Femur (tissue), 1 donor: ENCODE data around the gene CCDC9B.

Experiments used
- DNase-seq: peaks from one replicate; pipeline ENCODE4 v3.0.0-alpha.2; 2017

Gene CCDC9B

DNA sequence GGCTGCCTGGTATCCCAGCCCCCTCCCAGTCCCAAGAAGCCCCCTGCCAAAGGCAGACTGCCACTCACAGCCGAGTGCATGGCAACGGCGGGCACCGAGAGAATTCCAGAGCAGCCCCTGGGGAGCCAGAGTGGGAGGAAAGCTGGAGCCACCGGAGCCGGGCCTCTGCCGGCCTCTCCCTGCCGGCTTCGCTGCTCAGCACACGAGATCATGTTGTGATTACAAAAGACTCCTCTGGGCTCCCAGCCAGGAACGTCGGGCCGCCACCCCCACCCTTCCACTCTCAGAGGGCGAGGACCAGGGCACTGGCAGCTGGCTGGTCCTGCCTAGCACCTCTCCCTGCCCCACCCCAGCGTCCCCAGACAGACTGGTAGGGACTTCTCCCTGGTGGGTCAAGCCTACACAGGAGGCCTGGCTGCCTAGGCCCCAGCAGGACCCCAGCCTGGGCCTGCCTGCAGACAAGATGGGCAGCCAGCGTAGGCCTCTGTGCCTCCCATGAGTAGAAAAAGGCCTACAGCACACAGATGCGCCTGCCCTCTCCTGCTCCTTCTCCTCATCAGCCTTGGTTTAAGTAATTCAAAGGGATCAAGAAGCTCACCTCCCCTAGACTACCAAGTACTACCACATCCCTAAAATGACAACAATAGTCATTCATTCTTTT, at the start of gene CCDC9B:
Gene CCDC9B, minus strand, starts transcription at position 200 of the 661 bp plus-strand sequence. Its CDS starts 120 bp downstream, at position 80.
- peak; percentile 89 for DNase-seq

- no peak for DNase-seq
Observed at GRCh38 chr15:40389824-40390595, 49.3 kb upstream of the CCDC9B start.

- DNase-seq = no peak
Observed at GRCh38 chr15:40388941-40389823, 48.4 kb upstream of the CCDC9B start.

GRCh38 chr15:40386480-40386879, 45.7 kb upstream of the CCDC9B start:
- DNase-seq = no peak

DNA sequence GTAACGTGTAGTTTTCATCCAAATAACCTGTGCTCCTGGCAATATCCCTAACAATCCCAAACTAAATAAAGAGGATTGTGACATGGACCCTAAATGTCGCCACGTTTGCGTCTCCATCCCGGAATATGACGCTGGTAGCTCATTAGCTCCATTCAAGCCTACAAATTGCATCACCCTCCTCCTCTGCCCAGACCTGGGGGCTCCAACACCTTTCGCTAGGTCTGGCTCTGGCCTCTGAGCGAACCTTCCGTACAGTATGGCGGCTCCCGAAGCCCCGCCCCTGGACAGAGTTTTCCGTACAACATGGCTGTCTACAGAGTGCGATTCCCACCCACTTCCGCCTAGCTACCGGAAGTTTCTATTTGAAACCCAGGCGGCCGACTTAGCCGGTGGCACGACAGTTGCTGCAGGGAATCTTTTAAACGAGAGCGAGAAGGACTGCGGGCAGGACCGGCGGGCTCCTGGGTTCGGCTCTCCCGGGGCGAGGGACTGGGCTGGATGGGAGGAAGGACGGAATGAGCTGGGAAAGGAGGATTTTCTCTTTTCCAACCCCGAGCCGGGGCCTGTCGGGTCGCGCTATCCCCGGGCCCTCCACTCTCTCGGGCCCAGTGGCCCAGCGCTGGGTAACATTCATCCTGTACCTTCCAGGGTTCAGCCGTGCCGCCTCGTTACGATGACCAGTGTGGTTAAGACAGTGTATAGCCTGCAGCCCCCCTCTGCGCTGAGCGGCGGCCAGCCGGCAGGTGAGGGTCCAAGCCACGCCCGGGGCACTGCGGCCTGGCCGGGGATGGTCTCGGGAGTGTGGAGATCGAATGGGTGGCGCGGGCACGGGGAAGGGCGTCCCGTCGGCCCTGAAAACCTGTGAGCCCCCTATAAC, 42.1 kb upstream of the CCDC9B start, which contains the start of gene KNSTRN:
Gene KNSTRN, plus strand, starts transcription at position 142 of the 877 bp plus-strand sequence. Its CDS starts 115 bp downstream, at position 257.
- DNase-seq = peak; percentile 95

- DNase-seq = no peak
Observed at GRCh38 chr15:40381818-40382529, 41.2 kb upstream of the CCDC9B start.

- DNase-seq = no peak
Observed at GRCh38 chr15:40380636-40381035, 39.9 kb upstream of the CCDC9B start.

- peak; percentile 56 for DNase-seq
Observed at GRCh38 chr15:40379853-40380252, 39.1 kb upstream of the CCDC9B start.

DNA sequence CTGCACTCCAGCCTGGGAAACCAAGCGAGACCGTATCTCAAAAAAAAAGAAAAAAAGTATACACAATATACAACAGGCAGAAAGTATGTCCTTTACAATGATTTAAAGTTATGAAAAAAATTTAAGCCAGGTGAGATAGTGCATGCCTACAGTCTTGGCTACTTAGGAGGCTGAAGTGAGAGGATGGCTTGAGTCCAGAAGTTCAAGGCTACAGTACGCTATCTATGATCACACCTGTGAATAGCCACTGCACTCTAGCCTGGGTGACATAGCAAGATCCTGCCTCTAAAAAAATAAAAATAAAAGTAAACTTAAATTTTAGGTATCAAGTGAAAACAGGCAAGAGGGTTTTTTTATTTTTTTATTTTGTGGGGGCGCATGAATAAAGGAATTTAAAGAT, 38.6 kb upstream of the CCDC9B start:
- DNase-seq = no peak

DNA sequence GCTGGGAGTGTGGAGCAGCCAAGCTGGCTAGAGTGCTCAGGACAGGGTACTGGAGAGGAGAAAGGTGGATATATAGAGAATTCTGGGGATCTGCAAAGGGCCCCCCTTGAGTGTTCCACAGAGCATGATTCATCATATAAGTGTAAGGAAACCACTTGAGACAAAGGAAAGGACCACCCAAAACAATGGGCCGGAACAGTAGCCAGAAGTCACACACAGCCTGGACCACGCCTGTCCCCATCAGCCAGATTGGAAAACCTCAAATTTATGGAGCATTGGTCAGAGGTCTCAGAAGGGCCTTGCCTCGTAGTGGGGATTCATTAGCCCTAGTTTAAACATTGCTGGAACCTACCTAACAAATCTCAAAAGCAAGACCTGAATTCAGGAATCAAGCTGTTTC, 36.9 kb upstream of the CCDC9B start:
- DNase-seq = no peak

DNA sequence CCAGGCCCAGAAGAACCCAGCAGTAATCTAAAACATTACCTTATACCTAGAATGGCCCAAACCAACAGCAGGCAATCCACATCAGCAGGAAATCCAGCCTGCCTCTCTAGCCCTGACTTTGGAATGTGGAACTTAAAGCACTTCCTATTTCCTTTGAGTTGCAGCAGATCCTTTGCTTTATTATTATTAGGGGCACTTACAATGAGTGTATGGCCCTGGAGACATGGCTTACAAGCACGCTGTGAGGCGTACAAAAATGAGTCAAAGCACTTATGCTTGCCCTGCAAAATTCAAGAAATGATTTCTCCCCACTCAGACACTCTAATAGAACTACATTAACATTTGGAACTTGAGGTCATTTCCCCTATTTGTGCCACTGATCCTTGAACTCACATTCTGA, 32.2 kb upstream of the CCDC9B start:
- DNase-seq = no peak

- DNase-seq = no peak
Observed at GRCh38 chr15:40369971-40370370, 29.2 kb upstream of the CCDC9B start.

DNA sequence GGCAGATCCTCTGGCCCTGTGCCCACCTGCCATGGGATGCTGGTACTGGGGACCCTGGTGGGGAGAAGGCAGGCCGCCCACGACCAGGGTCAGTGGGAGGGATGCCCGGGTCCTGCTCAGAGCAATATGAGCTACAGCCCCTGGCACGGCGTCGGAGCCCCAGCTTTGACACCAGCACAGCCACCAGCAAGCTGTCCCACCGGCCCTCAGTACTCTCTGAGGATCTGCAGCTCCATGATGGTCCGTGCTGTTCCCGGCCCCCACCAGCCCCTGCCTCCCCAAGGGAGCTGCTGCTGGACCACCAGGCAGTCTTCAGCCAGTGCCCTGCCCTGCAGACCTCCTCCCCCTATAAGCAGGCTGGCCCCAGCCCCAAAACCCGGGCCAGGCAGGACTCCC, 28.7 kb upstream of the CCDC9B start:
- DNase-seq = no peak

GRCh38 chr15:40368719-40369473, 28.2 kb upstream of the CCDC9B start:
- DNase-seq = no peak

GRCh38 chr15:40367686-40368611, 27.2 kb upstream of the CCDC9B start:
- DNase-seq = peak; percentile 89

DNA sequence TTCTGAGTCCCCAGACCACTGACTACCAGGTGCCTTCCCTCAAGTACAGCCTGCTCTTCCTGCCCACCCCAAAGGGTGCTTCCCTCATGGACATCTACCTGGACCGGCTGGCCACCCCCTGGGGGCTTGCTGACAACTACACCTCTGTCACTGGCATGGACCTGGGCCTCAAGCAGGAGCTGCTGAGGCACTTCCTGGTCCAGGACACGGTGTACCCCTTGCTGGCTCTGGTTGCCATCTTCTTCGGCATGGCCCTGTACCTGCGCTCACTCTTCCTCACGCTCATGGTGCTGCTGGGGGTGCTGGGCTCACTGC, 26.6 kb upstream of the CCDC9B start:
- no peak for DNase-seq

- peak; percentile 64 for DNase-seq
Observed at GRCh38 chr15:40366457-40367370, 26.0 kb upstream of the CCDC9B start.

GRCh38 chr15:40365624-40366456, 25.1 kb upstream of the CCDC9B start:
- no peak for DNase-seq
